HepG2 (cell line): ENCODE data around the gene FOXR1. TPM values are rescaled to one million over a fixed set of nuclear protein-coding genes. Genes with fewer than 3 reads are reported as not detected.

Source experiments
- GMEB2 ChIP-seq: IDR thresholded peaks from 2 replicates; pipeline ENCODE4 v1.6.1; 2016; ENCODE audit warnings: missing biosample characterization, missing genetic modification reagents, low read depth
- HOXA5 ChIP-seq: sonication (generic); formaldehyde crosslinking; IDR thresholded peaks from 2 replicates; pipeline ENCODE4 v1.4.0; 2020; ENCODE audit warnings: missing genetic modification reagents
- MIER3 ChIP-seq: IDR thresholded peaks from 2 replicates; pipeline ENCODE4 v1.6.1; 2016; ENCODE audit warnings: missing compliant biosample characterization, borderline replicate concordance
- PRMT3 ChIP-seq: sonication (generic); formaldehyde crosslinking; IDR thresholded peaks from 2 replicates; pipeline ENCODE4 v1.8.1; 2022; ENCODE audit warnings: low read depth, mild to moderate bottlenecking, moderate library complexity, missing genetic modification reagents, borderline replicate concordance
- TOPORS ChIP-seq: sonication (generic); formaldehyde crosslinking; IDR thresholded peaks from 2 replicates; pipeline ENCODE4 v1.8.0; 2023; ENCODE audit warnings: mild to moderate bottlenecking, missing genetic modification reagents
- ZBTB39 ChIP-seq: sonication (generic); formaldehyde crosslinking; IDR thresholded peaks from 2 replicates; pipeline ENCODE4 v1.5.0; 2020; ENCODE audit warnings: missing genetic modification reagents
- ZBTB40 ChIP-seq, 2 experiments: fragments of 450-650 bp in 1 of 2; sonication (generic) in 1 of 2; formaldehyde crosslinking in 1 of 2; IDR thresholded peaks; 2 replicates each; pipeline versions ENCODE4 v1.6.1 to v1.8.0; 2016 to 2022; ENCODE audit warnings: antibody characterized with exemption in 1 of 2, mild to moderate bottlenecking in 1 of 2, missing genetic modification reagents in 1 of 2
- ZNF431 ChIP-seq: sonication (generic); formaldehyde crosslinking; IDR thresholded peaks from 2 replicates; pipeline ENCODE4 v1.9.0; 2022; ENCODE audit warnings: missing genetic modification reagents, low read depth, mild to moderate bottlenecking, borderline replicate concordance
- ZNF496 ChIP-seq: sonication (generic); formaldehyde crosslinking; IDR thresholded peaks from 2 replicates; pipeline ENCODE4 v1.8.1; 2023; ENCODE audit warnings: mild to moderate bottlenecking, moderate library complexity, missing genetic modification reagents; ENCODE audit not compliant: insufficient replicate concordance
- ZNF563 ChIP-seq: sonication (generic); formaldehyde crosslinking; IDR thresholded peaks from 2 replicates; pipeline ENCODE4 v1.8.0; 2022; ENCODE audit warnings: mild to moderate bottlenecking, moderate library complexity, missing genetic modification reagents
- polyA plus RNA-seq, 8 experiments: library from polyadenylated mRNA; depleted of rRNA in 3 of 8; stranded (reverse) in 7 of 8; unstranded in 1 of 8; fragments of >200 nt; fragmentation: Illumina TruSeq in 4 of 8; extraction: Trizol in 4 of 8; gene quantifications; 2 replicates each; pipeline versions ENCODE4 v1.2.1 to v1.2.3, GENCODE V29; 2011 to 2016; ENCODE audit warnings: low read depth in 4 of 8, missing spikeins in 1 of 8, mixed read lengths in 1 of 8; ENCODE audit not compliant: insufficient read depth in 1 of 8
- total RNA-seq, 5 experiments: library from RNA; depleted of rRNA; stranded (reverse); fragments of >200 nt; fragmentation: Illumina TruSeq; extraction: Trizol; gene quantifications; 2 replicates each; pipeline ENCODE4 v1.2.3, GENCODE V29; 2016; ENCODE audit warnings: low read depth in 1 of 5
- TF ChIP-seq, protein P1 (sequence below): sonication (generic); formaldehyde crosslinking; IDR thresholded peaks from 2 replicates; pipeline ENCODE4 v1.4.0; 2020; ENCODE audit warnings: mild to moderate bottlenecking, missing genetic modification reagents

FOXR1 gene
- total and polyA plus RNA-seq, 2 of the 13 experiments (the other 11 are each of a cell fraction or from before 2014, with no cell fraction given) = not detected

DNA sequence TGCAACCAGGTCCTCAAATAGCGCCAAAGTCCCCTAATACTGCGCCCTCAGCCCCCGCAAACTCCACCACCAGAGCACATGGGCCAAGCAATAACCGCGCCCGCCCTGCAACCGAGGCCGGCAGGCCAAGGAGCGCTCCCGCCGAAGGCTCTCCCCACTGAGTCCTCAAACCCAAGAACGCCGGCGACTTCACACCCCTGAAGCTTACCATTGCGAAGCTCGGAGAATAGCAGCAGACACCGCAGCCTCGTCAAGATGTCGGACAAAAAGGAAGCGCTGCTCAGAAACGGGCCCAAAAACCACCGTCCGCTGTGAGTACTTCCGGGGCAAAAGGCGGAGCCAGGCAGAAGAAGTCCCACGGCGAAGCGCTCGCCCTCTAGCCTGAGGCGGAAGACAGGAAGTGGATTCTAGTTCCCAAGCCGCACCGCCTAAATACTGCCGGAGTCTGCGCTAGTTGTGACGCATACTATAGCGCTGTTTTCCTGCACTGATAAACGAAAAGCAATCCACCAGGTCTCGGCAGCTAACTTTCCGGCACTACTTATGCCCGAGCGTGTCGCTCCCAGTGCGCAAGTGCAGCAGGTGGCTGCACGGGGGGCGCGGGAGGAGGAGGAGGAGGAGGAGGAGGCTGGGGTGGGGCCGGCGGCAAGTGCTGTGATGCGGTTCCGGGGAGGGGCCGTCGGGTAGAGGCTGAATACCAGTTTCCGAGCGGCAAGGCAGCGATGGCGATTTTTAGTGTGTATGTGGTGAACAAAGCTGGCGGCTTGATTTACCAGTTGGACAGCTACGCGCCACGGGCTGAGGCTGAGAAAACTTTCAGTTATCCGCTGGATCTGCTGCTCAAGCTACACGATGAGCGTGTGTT is 46.7 kb downstream of the FOXR1 start, which contains the start of the genes RPS25 and TRAPPC4 (continued):
- TF ChIP-seq ZBTB39 (CRISPR knock-in tag) (no peak), GMEB2 (CRISPR knock-in tag) (peak; percentile 23; the same call in 1 of the 2 replicates), PRMT3 (CRISPR knock-in tag) (peak; percentile 77; the same call in 1 of the 2 replicates), TOPORS (CRISPR knock-in tag) (no peak; the same call in 1 of the 2 replicates), HOXA5 (CRISPR knock-in tag) (peak; percentile 83; the same call in 1 of the 2 replicates), ZNF563 (CRISPR knock-in tag) (no peak), ZBTB40 (IDR thresholded peaks at IDR 0.05) (peak; percentile 87), ZBTB40 (CRISPR knock-in tag; IDR thresholded peaks at IDR 0.05) (no peak), ZNF496 (CRISPR knock-in tag) (no peak), ZNF431 (CRISPR knock-in tag) (peak; percentile 75; the same call in 1 of the 2 replicates), MIER3 (CRISPR knock-in tag) (peak; percentile 76)
- TF ChIP-seq, protein P1, sequence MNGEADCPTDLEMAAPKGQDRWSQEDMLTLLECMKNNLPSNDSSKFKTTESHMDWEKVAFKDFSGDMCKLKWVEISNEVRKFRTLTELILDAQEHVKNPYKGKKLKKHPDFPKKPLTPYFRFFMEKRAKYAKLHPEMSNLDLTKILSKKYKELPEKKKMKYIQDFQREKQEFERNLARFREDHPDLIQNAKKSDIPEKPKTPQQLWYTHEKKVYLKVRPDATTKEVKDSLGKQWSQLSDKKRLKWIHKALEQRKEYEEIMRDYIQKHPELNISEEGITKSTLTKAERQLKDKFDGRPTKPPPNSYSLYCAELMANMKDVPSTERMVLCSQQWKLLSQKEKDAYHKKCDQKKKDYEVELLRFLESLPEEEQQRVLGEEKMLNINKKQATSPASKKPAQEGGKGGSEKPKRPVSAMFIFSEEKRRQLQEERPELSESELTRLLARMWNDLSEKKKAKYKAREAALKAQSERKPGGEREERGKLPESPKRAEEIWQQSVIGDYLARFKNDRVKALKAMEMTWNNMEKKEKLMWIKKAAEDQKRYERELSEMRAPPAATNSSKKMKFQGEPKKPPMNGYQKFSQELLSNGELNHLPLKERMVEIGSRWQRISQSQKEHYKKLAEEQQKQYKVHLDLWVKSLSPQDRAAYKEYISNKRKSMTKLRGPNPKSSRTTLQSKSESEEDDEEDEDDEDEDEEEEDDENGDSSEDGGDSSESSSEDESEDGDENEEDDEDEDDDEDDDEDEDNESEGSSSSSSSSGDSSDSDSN (CRISPR knock-in tag) = peak; percentile 79
